HG03103 (cell line): Measurements from ENCODE around the gene FAM107B.
A peak's percentile ranks its signal among the peaks of the same experiment; 100 is the strongest.
"Not testable (repeated sequence)": the region's sequence is repeated elsewhere in the genome, so short reads cannot be mapped to it uniquely, and the experiment has no call there.

Experiments
- ATAC-seq: cut with Tn5 transposase; IDR thresholded peaks from one replicate; pipeline ENCODE4 v1.9.1; 2021; ENCODE audit warnings: low read depth; ENCODE audit not compliant: unreplicated experiment

Gene FAM107B

GRCh38 chr10:14639637-14640036 is 135.1 kb downstream of the FAM107B start:
- ATAC-seq: no peak

DNA sequence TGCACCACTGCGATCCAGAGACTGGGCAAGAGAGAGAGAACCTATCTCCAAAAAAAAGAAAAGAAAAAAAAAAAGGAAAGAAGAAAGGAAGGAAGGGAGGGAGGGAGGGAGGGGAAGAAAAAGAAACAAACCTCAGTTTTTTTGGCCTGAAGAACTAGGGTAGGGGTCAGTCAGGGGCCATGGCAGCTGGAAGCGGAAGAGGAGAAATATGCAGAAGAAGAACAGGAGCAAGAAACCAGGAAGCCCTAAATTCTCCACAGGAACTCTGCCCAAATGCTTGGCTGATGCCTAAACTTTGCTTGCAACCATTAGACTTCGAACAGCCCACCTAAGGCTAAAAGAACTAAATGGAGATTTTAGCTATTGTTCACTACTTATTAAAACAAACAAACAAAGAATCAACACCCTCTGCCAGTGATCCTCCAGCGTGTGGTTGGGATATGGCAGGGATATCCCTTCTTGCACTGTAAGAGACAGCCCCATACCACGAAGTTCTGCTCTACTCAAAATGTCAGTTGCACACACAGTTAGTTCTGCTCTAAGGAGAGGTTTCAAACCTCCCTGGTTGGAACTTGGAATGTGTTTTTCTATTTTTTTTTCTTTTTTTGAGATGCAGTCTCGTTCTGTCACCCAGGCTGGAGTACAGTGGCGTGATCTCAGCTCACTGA is 139.5 kb downstream of the FAM107B start:
- ATAC-seq: no peak

DNA sequence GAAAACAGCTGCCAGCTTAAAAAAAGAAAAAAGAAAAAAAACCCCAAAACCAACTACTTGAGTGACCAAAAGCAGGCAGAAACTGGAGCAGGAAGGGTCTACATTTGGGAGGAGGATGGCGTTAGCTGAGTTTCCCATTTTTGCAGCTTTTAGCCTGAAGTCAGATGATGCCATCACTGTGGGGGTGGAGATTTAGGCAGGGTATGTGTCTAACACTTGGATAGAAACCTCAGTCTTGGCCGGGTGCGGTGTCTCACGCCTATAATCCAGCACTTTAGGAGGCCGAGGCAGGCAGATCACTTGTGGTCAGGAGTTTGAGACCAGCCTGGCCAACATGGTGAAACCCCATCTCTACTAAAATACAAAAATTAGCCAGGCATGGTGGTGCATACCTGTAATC is 140.1 kb downstream of the FAM107B start:
- ATAC-seq: not testable (repeated sequence)

DNA sequence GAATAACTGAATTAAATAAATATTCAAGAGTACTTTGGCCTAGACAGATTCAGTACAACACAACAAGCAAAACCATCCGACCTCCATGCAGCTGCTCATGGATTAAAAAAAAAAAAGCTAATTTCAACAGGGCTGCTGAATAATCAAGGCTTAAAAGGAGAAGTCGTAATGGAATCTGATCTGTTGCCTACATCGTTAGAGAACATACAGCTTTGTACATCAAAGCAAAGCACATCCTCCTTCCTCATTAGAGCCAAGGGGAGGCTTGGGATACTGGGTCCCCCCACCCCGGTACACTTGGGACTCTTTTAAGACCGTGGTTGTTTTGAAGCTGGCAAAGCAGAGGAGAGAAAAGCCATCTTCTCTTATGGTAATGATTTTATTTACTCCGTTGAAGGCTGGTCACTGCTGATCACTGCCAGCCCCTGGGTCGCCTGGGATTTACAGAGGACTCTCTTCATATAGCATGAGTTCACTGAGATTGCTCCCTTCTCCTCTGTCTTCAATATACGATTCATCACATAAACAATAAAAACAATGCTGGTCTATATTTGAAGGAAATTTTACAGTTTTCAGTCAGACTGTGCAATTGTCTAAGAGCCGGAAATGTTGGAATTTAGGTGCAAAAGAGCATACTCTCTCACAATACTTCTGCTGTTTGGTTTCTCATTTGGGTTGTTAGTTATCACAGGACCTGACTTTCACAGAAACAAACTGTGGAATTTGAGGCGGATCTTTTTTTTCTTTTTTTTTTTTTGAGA is 148.8 kb downstream of the FAM107B start:
- no peak for ATAC-seq

DNA sequence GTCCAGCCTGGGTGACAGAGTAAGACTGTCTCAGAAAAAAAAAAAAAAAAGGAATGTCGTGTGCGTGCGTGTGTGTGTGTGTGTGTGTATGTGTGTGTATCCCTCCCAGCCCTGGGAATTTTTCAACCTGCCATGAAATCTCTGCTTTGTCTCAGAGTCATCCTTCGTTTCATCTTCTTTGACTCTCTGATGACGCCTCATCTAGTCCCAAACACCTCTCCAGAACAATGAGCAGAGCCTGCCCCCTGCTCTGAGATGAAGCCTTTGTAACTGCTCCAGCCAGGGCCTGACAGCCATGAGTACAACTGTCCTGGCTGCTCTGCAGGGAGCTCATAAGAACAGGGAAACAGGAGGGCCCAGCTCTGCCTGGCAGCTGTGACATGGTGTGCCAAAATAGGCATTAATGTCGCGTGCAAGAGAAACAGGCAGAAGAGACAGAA is 149.5 kb downstream of the FAM107B start:
- no peak for ATAC-seq

DNA sequence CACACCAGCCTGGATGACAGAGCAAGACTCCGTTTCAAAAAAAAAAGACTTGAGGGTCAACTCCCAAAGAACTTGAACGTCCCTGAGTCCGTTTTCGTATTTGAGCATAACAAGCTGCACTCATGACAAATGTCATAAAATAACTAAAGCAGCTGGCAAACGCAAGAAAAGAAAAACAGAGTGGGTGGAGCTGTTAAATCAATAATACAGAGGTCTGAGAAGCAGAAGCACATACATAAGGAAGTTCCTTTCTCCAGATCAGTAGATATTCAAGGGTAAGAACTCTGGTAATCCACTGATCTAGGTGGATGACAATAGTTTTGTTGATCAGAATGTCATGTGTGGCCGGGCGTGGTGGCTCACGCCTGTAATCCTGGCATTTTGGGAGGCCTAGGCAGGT is 150.1 kb downstream of the FAM107B start:
- ATAC-seq: no peak

DNA sequence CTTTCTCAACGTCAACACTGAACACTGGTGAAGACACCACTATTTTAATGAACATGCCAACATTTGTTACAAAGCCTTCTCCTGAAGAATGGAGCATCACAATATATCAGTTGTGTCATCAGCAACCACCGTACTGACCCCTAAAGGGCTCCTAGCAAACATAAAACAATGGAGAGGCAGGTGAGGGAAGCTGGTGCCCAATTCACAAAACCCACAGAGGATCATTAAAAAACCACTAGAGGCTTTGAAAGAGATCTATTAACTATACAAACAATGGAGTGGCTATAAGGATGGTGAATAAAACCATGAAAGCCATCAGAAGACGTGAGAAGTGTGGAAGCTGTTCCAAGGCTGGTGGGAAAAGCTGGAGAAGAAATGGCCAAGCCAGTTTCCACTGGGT is 150.8 kb downstream of the FAM107B start:
- ATAC-seq: no peak

GRCh38 chr10:14621037-14621436 is 153.7 kb downstream of the FAM107B start:
- ATAC-seq: no peak

DNA sequence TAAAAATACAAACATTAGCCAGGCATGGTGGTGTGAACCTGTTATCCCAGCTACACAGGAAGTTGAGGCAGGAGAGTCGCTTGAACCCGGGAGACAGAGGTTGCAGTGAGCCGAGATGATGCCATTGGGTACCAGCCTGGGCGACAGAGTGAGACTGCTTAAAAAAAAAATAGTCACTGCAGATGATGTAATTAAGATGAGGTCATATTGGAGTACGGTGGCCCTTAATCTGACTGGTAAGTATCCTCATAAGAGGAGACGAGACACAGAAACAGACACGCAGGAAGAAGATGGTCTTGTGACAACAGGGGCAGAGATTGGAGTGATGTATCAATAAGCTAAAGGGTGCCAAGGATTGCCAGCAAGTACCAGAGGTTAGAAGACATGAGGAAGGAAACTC is 156.0 kb downstream of the FAM107B start:
- no peak for ATAC-seq

- no peak for ATAC-seq
These were observed 156.8 kb downstream of the FAM107B start for GRCh38 chr10:14617852-14618251.

DNA sequence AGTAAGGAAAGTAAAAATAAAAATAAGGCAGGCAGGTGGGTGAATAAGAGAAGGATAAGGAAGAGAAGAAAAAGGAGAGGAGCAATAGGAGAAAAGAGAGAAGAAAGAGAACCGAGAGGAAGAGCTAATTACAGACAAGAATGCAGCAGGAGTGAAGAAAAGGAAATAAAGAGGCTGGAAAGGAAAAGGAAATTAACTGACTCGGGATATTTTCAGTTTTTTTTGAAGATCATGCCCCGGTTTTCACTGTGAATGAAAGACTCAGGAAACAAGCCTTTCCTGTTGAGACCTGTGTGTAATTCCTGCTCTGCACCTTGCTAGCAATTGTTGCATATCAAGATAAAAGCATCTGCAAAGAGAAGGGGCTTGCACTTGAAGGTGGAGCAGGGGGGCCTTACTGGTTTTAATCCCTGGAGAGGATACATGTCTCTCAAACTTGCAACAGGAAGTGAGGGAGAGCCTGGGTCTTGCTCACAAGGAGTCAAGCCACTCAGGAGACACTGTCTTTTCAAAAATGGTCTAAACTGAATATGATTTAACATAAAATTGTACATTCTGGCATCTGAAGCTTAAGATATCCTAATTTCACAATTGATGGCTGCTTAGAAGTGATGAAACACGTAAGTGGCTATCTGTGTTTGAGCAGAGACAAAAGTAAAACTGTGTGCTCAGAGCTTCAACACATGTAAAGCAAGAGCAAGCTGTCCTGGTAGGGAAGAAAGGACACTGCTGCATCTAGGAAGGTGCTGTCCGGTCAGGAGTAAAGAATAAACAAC is 157.6 kb downstream of the FAM107B start:
- ATAC-seq: no peak

- no peak for ATAC-seq
These were observed 158.2 kb downstream of the FAM107B start for GRCh38 chr10:14616465-14616864.

DNA sequence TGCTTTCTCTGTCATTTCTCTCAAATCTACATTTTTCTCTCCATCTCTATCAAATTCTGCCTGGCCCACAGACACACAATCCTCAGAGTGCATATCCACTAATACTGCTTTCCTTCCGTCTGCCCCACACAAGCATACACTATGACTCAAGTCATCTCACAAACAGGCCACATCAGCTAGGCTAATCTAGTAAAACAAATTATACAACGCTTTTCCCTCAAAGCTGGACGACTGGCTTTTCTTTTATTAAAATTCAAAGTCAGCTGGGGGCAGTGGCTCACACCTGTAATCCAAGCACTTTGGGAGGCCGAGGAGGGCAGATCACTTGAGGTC is 161.1 kb downstream of the FAM107B start:
- no peak for ATAC-seq

GRCh38 chr10:14612873-14613587 is 161.7 kb downstream of the FAM107B start:
- no peak for ATAC-seq

DNA sequence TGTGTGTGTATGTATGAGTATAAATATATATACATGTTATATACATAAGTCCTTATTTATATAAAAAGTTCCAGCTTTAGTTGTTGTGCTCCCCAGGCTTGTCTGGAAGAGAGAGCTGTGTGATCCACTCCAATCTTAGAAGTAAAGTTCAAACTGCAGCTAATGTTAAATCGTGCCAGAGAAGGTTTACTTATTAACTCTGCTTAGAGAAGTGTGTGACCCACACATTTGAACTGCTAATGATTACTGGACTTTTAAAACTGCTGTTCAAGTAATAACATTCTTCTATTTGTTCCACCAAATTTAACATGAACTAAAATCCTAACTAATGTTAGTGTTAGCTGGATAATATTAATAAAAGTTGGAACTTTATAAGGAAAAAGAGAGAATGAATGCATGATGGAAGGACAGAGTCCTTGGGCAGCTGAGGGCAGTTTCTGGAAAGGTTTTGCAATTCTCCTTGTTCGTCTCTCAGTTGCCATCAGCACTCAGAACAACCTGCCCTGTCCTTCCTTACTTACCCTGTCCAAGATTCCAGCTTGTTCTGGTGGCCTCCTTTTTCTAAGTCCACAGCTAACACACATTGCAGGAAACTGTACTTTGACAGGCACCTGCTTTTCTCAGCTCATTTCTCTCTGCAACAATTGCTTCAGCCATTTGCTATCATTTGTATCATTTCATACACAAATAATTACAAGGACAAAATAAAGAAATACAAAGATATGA is 162.6 kb downstream of the FAM107B start:
- ATAC-seq: no peak

DNA sequence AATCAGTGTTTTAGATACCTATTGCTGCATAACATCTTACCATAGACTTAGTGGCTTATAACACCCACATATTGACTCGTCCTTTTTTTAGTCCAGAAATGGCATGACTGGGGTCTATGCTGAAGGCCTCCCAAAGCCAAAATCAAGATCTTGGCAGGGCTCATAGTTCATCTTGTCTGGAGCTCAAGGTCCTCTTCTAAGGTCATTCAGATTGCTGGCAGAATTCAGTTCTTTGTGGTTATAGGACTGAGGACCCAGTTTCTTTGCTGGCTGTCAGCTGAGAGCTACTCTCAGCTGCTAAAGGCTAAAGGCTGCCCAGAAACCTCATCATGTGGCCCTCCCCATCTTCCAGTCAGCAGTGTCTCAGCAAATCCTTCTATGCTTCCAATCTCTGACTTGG is 165.5 kb downstream of the FAM107B start:
- ATAC-seq: no peak

- ATAC-seq: peak; percentile 44
These were observed 166.2 kb downstream of the FAM107B start for GRCh38 chr10:14608381-14609001.

- no peak for ATAC-seq
These were observed 168.1 kb downstream of the FAM107B start for GRCh38 chr10:14606633-14607032.

DNA sequence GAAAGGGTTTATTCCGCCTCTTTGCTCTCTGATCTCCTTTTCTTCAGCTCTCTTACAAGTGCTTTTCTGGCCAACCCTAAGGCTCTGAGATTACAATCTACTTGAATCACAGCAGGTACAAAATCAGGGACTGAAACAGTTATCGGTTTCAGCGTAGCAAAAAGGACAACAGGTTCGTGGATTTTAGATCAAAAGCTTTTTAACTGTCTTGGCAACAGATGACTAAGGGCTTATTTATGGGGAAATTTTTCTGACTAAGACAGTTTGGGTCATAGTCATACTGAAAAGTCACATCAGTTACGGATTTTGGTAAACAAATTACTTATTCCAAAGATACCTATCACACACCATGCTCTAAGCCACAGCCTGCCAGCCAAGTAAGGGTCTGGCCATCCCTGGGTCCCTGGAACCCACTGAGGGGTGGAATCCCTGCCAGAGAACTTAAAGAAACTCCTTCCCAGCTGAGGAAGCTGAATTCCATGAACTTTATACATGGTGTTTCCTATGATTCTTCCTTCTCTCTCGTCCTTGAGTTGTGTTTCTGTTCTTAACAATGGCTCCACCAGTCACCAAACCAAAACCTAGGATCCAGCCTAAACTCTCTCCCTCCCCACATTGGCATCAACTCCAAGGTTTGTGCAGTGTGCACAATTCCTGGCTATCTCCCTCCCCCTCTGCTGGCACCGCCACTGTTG is 169.3 kb downstream of the FAM107B start:
- peak; percentile 41 for ATAC-seq
